Measurements from ENCODE around the gene DHX15.

The DHX15 gene

GRCh38 chr4:24625091-24625490 lies 40.7 kb upstream of the DHX15 start:
- Histone ChIP-seq H3K9me3 (ENCODE audit: control insufficient read depth, insufficient read depth, low read length) (no peaks in the 10 kb centered on the region; the same call in 1 of the 2 replicates), H3K4me1 (ENCODE audit: control insufficient read depth, low read length) (no peaks in the 10 kb centered on the region), H4K20me1 (ENCODE audit: control insufficient read depth, insufficient read depth, low read depth, low read length) (no peaks in the 10 kb centered on the region), H3K9me2 (replicated peaks; ENCODE audit: control insufficient read depth, low read length) (no peaks in the 10 kb centered on the region), H3K4me3 (ENCODE audit: low read length) (no peak overlapping the region), H3K79me2 (ENCODE audit: control insufficient read depth, low read length) (no peaks in the 10 kb centered on the region), H3K4me2 (ENCODE audit: low read length) (no peak overlapping the region), H3K36me3 (ENCODE audit: control insufficient read depth, low read length) (no peaks in the 10 kb centered on the region), H3K27ac (ENCODE audit: low read depth, low read length) (no peak overlapping the region), H3F3A (ENCODE audit: control insufficient read depth, insufficient read depth) (no peaks in the 10 kb centered on the region), H3K27me3 (ENCODE audit: control insufficient read depth, low read length) (peaks cover 5% of the 10 kb centered on the region; the same call in 1 of the 2 replicates)
- TF ChIP-seq, protein P1, sequence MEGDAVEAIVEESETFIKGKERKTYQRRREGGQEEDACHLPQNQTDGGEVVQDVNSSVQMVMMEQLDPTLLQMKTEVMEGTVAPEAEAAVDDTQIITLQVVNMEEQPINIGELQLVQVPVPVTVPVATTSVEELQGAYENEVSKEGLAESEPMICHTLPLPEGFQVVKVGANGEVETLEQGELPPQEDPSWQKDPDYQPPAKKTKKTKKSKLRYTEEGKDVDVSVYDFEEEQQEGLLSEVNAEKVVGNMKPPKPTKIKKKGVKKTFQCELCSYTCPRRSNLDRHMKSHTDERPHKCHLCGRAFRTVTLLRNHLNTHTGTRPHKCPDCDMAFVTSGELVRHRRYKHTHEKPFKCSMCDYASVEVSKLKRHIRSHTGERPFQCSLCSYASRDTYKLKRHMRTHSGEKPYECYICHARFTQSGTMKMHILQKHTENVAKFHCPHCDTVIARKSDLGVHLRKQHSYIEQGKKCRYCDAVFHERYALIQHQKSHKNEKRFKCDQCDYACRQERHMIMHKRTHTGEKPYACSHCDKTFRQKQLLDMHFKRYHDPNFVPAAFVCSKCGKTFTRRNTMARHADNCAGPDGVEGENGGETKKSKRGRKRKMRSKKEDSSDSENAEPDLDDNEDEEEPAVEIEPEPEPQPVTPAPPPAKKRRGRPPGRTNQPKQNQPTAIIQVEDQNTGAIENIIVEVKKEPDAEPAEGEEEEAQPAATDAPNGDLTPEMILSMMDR (IDR thresholded peaks at IDR 0.05; ENCODE audit: low read depth, low read length, poor library complexity, severe bottlenecking), result no peak
- no peak for TF ChIP-seq EZH2phosphoT487 (IDR thresholded peaks at IDR 0.05; ENCODE audit: borderline replicate concordance, low read length)

DNA sequence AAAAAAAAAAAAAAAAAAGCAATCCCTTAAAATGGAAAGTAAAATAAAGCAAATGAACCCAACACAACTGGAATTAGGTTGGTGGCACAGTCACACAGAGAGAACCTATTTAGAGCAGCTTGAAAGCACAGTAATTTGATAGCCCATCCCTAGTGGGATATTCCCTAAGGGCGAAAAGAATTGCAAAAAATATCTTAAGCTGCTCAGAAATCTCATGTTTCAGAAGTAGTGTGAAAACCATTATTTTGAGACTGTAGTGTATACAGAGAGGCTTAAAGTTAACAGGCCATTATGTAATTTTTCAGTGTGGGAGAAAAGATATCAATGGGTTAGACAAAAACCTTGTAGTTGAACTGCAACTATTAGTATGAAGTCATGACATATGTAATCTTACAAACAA lies 40.0 kb upstream of the DHX15 start:
- no peak overlapping the region for H3K4me2 ChIP-seq (ENCODE audit: low read length)
- no peaks in the 10 kb centered on the region for H3K79me2 ChIP-seq (ENCODE audit: control insufficient read depth, low read length)
- H3K36me3 ChIP-seq (ENCODE audit: control insufficient read depth, low read length), result no peaks in the 10 kb centered on the region
- no peaks in the 10 kb centered on the region for H3K9me2 ChIP-seq (replicated peaks; ENCODE audit: control insufficient read depth, low read length)
- no peak for TF ChIP-seq EZH2phosphoT487 (IDR thresholded peaks at IDR 0.05; ENCODE audit: borderline replicate concordance, low read length)
- H3K4me3 ChIP-seq (ENCODE audit: low read length), result no peak overlapping the region
- no peaks in the 10 kb centered on the region for H4K20me1 ChIP-seq (ENCODE audit: control insufficient read depth, insufficient read depth, low read depth, low read length)
- H3K4me1 ChIP-seq (ENCODE audit: control insufficient read depth, low read length), result no peaks in the 10 kb centered on the region
- H3K27me3 ChIP-seq (ENCODE audit: control insufficient read depth, low read length), result peaks cover 5% of the 10 kb centered on the region; the same call in 1 of the 2 replicates
- H3K27ac ChIP-seq (ENCODE audit: low read depth, low read length), result no peak overlapping the region
- no peaks in the 10 kb centered on the region; the same call in 1 of the 2 replicates for H3K9me3 ChIP-seq (ENCODE audit: control insufficient read depth, insufficient read depth, low read length)
- H3F3A ChIP-seq (ENCODE audit: control insufficient read depth, insufficient read depth), result no peaks in the 10 kb centered on the region

- Histone ChIP-seq H3K4me2 (ENCODE audit: low read length) (no peak overlapping the region), H3K4me3 (ENCODE audit: low read length) (no peak overlapping the region), H3K27me3 (ENCODE audit: control insufficient read depth, low read length) (peaks cover 5% of the 10 kb centered on the region; the same call in 1 of the 2 replicates), H4K20me1 (ENCODE audit: control insufficient read depth, insufficient read depth, low read depth, low read length) (no peaks in the 10 kb centered on the region), H3K9me3 (ENCODE audit: control insufficient read depth, insufficient read depth, low read length) (no peaks in the 10 kb centered on the region; the same call in 1 of the 2 replicates), H3K9me2 (replicated peaks; ENCODE audit: control insufficient read depth, low read length) (no peaks in the 10 kb centered on the region), H3K27ac (ENCODE audit: low read depth, low read length) (no peak overlapping the region), H3K4me1 (ENCODE audit: control insufficient read depth, low read length) (no peaks in the 10 kb centered on the region), H3K36me3 (ENCODE audit: control insufficient read depth, low read length) (no peaks in the 10 kb centered on the region), H3F3A (ENCODE audit: control insufficient read depth, insufficient read depth) (no peaks in the 10 kb centered on the region), H3K79me2 (ENCODE audit: control insufficient read depth, low read length) (no peaks in the 10 kb centered on the region)
- no peak for TF ChIP-seq EZH2phosphoT487 (IDR thresholded peaks at IDR 0.05; ENCODE audit: borderline replicate concordance, low read length)
- TF ChIP-seq, protein P1 (IDR thresholded peaks at IDR 0.05; ENCODE audit: low read depth, low read length, poor library complexity, severe bottlenecking), result no peak
Observed at GRCh38 chr4:24622146-24622834, 37.9 kb upstream of the DHX15 start.

GRCh38 chr4:24615977-24616376 lies 31.6 kb upstream of the DHX15 start:
- Histone ChIP-seq H3F3A (ENCODE audit: control insufficient read depth, insufficient read depth) (no peaks in the 10 kb centered on the region), H3K27me3 (ENCODE audit: control insufficient read depth, low read length) (no peaks in the 10 kb centered on the region), H3K4me1 (ENCODE audit: control insufficient read depth, low read length) (no peaks in the 10 kb centered on the region), H3K27ac (ENCODE audit: low read depth, low read length) (no peak overlapping the region), H3K9me2 (replicated peaks; ENCODE audit: control insufficient read depth, low read length) (no peaks in the 10 kb centered on the region), H3K4me3 (ENCODE audit: low read length) (no peak overlapping the region), H3K36me3 (ENCODE audit: control insufficient read depth, low read length) (no peaks in the 10 kb centered on the region), H3K9me3 (ENCODE audit: control insufficient read depth, insufficient read depth, low read length) (no peaks in the 10 kb centered on the region), H4K20me1 (ENCODE audit: control insufficient read depth, insufficient read depth, low read depth, low read length) (no peaks in the 10 kb centered on the region), H3K4me2 (ENCODE audit: low read length) (no peak overlapping the region), H3K79me2 (ENCODE audit: control insufficient read depth, low read length) (no peaks in the 10 kb centered on the region)
- TF ChIP-seq EZH2phosphoT487 (IDR thresholded peaks at IDR 0.05; ENCODE audit: borderline replicate concordance, low read length), result no peak
- TF ChIP-seq, protein P1 (IDR thresholded peaks at IDR 0.05; ENCODE audit: low read depth, low read length, poor library complexity, severe bottlenecking), result no peak
